Endometrium (tissue), 2 donors: ENCODE measurements around the gene SAC3D1.
A peak's percentile ranks its signal among the peaks of the same experiment; 100 is the strongest.

Experiments used
- FAIRE-seq: peaks from 2 replicates; lab custom pipeline; 2012; peaks lifted over from hg19 to GRCh38; lab: Jason Lieb, UNC
- donor health status: control.
- donor health status: control.

SAC3D1 gene

DNA sequence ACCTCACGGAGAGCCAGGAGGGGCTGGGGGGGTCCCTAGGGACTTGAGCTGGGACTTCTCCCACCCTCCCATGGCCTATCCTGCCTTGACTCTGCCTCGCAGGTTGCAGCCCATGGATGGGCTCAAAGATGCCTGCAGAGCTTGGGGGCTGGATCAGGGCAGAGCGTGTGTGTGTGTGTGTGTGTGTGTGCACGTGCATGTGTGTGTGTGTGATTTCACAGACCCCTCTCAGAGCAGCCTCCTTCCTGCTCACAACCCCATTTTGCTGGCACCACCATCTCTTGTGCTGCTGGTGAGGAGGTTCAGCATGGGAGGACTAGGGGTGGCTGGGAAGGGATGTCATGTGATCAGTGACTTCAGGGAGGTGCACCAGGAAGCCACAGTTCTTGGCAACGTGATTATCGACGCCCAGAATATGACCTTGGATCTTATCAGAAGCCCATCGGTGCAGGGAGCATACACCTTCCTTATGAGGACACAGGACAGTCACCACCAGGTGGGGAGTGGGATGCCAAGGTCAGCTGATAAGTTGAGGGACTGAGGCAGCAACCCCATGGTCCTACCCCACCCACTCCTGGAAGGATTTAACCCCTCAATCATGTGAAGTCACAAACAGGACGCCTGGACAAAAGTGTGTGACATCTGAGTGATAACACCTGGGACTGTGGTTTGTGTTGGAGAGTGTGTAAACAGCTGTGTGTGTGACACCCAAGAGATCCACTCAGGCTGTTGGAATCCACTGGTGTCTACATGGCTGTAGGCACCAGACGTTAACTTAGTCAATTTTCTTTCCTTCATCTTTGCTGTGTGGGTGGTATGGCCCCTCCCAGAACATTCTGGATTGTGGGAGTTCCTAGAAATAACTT lies 19.2 kb downstream of the SAC3D1 start:
- no peak for FAIRE-seq

DNA sequence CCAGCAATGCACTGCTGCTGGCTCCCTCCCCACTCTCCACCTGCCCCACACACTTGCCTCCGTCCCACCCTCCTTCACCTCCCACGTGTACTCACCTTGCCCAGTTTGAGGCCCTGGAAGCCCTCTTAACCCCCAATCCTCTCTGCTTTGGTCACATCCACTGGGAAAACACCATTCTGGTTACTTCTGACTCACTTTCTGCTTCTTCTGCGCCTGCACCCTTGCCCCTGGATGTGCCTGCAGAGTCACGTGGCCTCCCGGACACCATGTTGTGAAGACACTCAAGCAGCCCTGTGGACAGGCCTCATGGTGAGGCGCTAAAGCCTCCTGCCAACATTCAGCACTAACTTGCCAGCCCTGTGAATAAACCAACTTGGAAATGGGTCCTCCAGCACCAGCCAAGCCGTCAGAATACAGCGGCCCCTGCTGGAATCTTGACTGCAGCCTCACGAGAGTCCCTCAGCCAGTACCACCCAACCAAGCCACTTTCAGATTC lies 20.0 kb downstream of the SAC3D1 start:
- FAIRE-seq, result no peak

DNA sequence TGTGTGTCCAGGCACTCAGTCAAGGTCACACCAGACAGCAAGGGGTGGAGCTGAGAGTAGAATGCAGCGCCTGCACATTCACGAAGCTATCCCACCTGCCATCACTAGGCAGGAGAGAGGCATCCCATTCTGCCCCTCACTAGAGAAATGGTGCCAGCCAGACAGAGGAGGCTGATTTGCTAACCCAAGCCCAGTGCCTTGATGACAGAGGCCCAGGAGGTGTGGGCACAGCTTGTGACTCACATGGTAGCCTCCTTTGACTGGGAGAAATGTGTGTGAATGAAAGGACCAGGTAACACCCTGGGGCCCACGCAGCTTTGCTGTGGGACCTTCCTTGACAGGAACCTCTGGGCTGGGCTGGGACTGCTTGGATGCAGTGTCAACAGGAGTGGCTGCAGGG lies 22.5 kb downstream of the SAC3D1 start:
- no peak for FAIRE-seq

- FAIRE-seq, result no peak
These were observed 23.8 kb downstream of the SAC3D1 start for GRCh38 chr11:65064847-65065240.

DNA sequence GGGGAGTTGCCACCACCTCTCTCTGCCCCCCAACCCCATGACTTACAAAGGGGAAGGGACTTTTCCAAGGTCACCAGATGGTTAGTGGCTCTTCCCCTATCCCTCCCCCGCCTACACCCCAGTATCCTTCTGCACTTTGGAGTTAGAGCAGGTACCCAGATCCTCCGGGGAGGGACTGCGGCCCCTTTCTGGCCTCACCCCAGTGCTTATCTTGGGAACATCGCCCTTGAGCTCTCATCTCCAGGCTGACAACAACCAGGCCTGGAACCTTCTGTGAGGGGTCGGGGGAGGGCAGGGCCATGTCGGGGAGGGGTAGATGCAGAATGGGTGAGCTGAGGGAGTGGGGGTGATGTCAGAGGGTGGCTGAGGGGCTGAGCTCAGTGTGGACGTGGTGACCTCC lies 24.8 kb downstream of the SAC3D1 start:
- no peak for FAIRE-seq

GRCh38 chr11:65066315-65066714 lies 25.3 kb downstream of the SAC3D1 start:
- no peak for FAIRE-seq

DNA sequence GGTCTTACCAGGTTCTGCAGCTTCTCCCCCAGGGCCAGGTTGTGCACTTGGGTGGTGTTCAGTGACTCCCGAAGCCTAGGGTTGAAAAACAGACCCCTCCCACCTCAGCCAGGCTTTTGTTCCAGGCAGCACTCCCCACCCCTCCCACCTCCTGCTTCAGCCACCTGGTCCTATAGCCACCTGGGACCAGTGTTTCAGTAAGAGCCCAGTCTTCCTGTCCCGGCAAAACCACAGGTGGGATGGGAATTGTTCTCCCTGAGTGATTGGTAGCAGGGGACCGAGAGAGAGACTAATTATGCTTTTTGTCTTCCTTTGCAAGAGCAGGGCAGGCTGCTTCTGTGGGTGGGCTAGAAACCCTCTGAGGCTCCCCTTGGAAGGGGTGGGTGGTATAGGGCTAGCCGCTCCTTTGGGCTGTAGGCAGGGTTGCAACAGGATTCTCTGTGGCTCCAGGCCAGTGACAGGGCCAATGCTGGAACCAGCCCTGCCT lies 25.8 kb downstream of the SAC3D1 start:
- no peak for FAIRE-seq

GRCh38 chr11:65067446-65067845 lies 26.4 kb downstream of the SAC3D1 start:
- no peak for FAIRE-seq

GRCh38 chr11:65069217-65069616 lies 28.2 kb downstream of the SAC3D1 start:
- FAIRE-seq, result no peak

- FAIRE-seq, result no peak
These were observed 31.1 kb downstream of the SAC3D1 start for GRCh38 chr11:65071907-65072630.

GRCh38 chr11:65072631-65072966 lies 31.6 kb downstream of the SAC3D1 start:
- no peak for FAIRE-seq

GRCh38 chr11:65077451-65077850 lies 36.4 kb downstream of the SAC3D1 start:
- no peak for FAIRE-seq

DNA sequence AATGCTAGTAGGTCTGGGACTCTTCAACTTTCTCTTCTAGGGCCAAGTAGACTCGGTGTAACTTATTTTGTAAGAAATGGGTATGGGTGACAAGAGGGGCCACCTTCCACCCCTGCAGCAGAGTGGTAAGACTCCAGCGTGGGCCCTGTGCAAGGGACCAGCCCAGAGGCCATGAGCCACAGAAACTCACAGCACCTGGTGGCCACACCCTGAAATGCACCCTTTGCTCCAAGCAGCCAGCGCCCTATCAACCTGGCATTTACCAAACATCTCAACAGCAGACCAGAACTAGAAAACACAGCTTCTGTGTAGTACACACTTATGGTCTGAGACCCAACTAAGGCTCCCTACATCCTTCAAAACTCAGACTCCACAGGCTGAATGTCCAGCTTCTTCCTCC lies 37.1 kb downstream of the SAC3D1 start:
- FAIRE-seq, result no peak

GRCh38 chr11:65078786-65079342 lies 37.9 kb downstream of the SAC3D1 start:
- FAIRE-seq, result no peak

- no peak for FAIRE-seq
These were observed 42.3 kb downstream of the SAC3D1 start for GRCh38 chr11:65083134-65083833.

DNA sequence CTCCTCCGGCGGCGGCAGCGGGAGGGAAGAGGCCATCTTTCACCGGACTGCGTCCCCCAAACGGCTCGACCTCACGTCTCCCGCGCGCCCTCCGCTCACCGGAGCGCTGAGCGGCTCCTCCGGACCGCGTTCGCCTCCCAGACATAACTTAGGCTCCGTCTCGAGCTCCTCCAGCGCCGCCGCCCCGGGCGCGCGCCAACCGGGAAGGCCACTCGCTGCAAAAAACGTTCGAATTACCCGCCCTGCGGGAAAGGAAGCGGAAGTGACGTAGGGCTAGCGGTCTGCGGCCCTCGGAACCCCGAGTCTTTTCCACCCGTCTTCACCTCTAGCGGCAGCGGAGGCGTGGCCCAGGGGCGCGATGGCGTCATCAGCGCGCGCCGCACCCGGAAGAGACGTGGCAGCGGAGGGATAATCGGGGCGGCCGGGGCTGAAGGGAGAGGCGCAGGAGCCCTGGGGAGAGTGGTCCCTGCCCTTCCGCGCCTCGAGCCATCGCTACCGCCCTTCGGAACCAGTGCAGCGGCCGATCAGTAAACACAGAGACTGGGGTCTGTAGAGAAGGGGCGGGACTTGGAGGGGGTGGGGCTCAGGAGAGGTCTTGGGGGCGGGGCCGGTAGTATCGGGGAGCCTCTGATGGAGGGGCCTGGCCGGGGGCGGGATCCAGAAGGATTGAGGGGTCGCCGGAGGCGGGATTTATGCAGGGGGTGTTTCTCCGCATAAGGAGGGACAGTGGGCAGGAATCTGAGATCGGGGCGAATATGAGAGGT lies 43.0 kb downstream of the SAC3D1 start, which contains the start of the genes CDCA5 and ZFPL1:
Gene CDCA5 (minus strand): TSS at position 207 of the 764 bp plus-strand sequence. CDS start 62 bp downstream, at position 145.
Gene ZFPL1 (plus strand): TSS at position 389 of the 764 bp plus-strand sequence. CDS start 477 bp downstream, outside the sequence.
- peak; percentile 82 for FAIRE-seq

DNA sequence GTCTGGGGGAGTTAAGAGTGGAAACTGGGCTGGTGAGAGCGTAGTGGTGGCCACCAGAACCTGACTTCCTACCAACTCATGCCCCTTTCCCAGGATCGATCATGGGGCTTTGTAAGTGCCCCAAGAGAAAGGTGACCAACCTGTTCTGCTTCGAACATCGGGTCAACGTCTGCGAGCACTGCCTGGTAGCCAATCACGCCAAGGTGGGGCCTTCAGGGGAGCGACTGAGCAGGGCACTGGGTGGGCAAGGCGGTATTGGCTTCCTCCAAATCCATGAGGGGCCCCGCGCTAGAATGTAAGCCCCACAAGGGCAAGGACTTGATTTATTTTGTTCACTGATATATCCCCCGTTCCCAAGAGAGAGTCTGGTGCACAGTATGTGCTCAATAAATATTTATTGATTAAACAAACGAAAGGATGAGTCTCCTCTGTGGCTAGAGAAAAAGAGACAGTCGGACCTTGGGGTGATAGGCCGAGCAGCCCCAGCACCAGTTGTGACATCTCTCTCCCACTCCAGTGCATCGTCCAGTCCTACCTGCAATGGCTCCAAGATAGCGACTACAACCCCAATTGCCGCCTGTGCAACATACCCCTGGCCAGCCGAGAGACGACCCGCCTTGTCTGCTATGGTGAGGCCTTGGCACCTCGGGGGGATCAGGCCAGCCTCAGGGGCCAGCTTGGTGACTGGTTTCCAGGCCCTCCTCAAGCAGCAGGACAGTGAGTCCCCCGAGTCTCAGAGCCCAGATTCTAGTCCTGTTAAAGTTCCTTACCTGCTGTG lies 43.8 kb downstream of the SAC3D1 start:
- no peak for FAIRE-seq

DNA sequence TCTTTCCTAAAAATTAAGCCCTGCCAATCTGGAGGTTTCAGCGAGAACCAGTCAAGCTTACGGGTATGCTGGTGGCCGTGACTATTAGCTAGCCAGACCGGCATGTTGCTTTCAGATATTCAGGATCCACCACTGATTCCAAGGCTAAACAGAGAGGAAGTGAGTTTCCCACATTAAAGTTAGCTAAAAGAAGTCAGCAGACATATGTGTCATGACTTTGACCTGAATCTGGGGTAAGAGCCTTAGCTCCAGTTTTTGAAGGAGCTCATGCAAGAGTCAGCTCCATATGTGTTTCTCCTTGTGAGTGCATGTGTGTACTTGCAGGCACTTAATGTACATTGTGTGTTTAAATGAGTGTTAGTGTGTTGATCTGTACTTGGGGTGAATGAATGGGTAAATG lies 44.4 kb downstream of the SAC3D1 start:
- no peak for FAIRE-seq

- FAIRE-seq, result no peak
These were observed 45.8 kb downstream of the SAC3D1 start for GRCh38 chr11:65086809-65087208.

- FAIRE-seq, result no peak
These were observed 46.2 kb downstream of the SAC3D1 start for GRCh38 chr11:65087216-65087615.
